AG04450 (cell line): ENCODE measurements around the gene SLC8A3. TPM values are rescaled to one million over a fixed set of nuclear protein-coding genes. Genes with fewer than 3 reads are reported as not detected.
"Not testable (repeated sequence)": the region's sequence is repeated elsewhere in the genome, so short reads cannot be mapped to it uniquely, and the experiment has no call there.

Source experiments
- CTCF ChIA-PET: fragments of 300-600, 350-600 bp; formaldehyde crosslinking; extraction: SDS; loops from one replicate; lab custom pipeline; 2022; ENCODE audit warnings: antibody characterized with exemption, inconsistent platforms; lab: Charles Lee
- POLR2A ChIA-PET: fragments of 350-600 bp; formaldehyde crosslinking; extraction: SDS; loops from one replicate; lab custom pipeline; 2021; ENCODE audit warnings: antibody characterized with exemption, inconsistent platforms; lab: Yijun Ruan, JAX
- DNase-seq: peaks from one replicate; pipeline ENCODE4 v3.0.0-alpha.2; 2011; ENCODE audit warnings: low read depth, low spot score
- H3K27ac ChIP-seq: one replicate; pipeline ENCODE4 v1.5.1; 2012; ENCODE audit warnings: low read depth, low read length, control low read depth
- H3K27me3 ChIP-seq: one replicate; pipeline ENCODE4 v1.6.0; 2012; ENCODE audit warnings: low read length; ENCODE audit not compliant: control insufficient read depth, insufficient read depth
- H3K4me3 ChIP-seq: 2 replicates; pipeline ENCODE4 v1.5.1; 2011; ENCODE audit warnings: mild to moderate bottlenecking, low read depth, low read length, control low read depth
- H3K9me3 ChIP-seq: 2 replicates; pipeline ENCODE4 v1.5.1; 2012; ENCODE audit warnings: low read length; ENCODE audit not compliant: control insufficient read depth, insufficient read depth
- CTCF ChIP-seq: IDR thresholded peaks from 2 replicates; pipeline ENCODE4 v1.5.1; 2011; ENCODE audit warnings: low read depth, low read length, control low read depth, inconsistent platforms
- polyA minus RNA-seq: library from RNA; depleted of rRNA, polyadenylated mRNA; stranded (reverse); fragments of >200 nt; gene quantifications from 2 replicates; pipeline ENCODE4 v1.2.3, GENCODE V29; 2011; rRNA and poly(A)+ RNA removed
- polyA plus RNA-seq: library from polyadenylated mRNA; depleted of rRNA; stranded (reverse); fragments of >200 nt; gene quantifications from 2 replicates; pipeline ENCODE4 v1.2.3, GENCODE V29; 2011; rRNA removed

SLC8A3 gene
- not detected in 2 replicates for polyA plus RNA-seq
- polyA minus RNA-seq, result 0.09 TPM in 1 of 2 replicates, not detected in the other

DNA sequence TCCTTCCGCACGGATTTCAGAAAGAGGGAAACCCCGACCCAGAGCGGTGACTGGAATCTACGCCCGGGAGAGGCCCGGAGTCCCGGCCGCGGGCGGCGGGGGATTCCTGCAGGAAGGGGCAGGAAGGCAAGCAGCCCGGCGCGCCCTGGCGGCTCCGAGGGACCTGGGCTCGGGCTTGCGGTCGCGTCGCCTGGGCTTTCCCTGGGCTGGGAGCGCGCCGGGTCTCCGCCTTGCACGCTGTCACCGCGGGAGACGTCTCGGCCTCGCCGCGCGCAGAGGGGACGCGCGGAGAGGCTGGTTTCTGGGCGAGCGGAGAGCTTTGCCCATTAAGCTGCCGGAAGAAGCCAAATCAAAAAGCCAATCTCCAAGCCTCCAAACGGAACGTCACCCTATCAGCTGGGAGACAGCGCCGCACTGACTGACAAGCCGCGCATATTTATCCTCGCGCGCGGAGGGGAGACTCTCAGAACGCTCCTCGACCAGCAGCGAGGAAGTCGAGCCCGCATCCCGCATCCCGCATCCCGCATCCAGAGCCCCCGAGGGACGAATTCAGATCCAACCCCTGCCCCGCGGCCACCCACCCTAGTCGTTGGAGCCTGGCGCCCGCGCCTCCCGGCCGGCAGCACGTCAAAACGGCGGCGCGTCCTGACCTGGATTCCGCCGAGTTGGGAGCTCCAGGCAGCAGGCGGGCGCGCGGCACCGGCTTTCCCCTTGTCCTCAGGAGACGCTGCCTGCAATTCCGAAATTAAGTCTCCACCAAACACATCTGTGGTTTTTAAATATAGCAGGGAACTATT lies at the start of gene SLC8A3:
TSS of gene SLC8A3 (minus strand) at position 293 of the 797 bp plus-strand sequence. CDS start 20,529 bp downstream, outside the sequence.
- Histone ChIP-seq H3K9me3 (no peaks in the 10 kb centered on the region; the same call in 1 of the 2 replicates), H3K4me3 (peak within 1 kb of the TSS; percentile 50), H3K27me3 (peaks cover 34% of the 10 kb centered on the region), H3K27ac (no peak within 1 kb of the TSS)
- DNase-seq, result no peak
- CTCF ChIA-PET, result interaction anchor here (1.0 kb wide), 1 partner anchor 101 kb away, joined by 3 read pairs; no protein-coding TSS in a partner anchor
- TF ChIP-seq CTCF, result no peak
- POLR2A ChIA-PET, result no interaction called here

DNA sequence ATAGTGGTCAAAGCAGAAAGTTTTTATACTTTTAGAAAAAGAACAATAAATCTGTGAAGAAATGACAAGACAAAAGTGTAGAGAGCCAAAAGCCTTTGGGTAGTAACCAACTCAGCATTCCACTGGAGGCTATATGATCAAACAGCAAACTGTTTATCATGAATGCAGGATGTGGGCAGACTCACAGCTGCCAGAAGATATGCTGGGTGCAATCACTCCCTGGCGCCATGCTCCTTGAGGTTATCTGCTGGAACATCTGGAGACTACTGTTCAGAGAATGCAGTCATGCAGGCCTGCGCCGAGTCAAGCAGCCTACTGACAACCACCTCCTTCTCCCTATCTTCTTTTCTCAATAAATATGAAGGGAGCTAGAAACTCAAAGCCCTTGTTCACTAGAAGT lies 49.0 kb upstream of the SLC8A3 start:
- no peak overlapping the region for H3K4me3 ChIP-seq

DNA sequence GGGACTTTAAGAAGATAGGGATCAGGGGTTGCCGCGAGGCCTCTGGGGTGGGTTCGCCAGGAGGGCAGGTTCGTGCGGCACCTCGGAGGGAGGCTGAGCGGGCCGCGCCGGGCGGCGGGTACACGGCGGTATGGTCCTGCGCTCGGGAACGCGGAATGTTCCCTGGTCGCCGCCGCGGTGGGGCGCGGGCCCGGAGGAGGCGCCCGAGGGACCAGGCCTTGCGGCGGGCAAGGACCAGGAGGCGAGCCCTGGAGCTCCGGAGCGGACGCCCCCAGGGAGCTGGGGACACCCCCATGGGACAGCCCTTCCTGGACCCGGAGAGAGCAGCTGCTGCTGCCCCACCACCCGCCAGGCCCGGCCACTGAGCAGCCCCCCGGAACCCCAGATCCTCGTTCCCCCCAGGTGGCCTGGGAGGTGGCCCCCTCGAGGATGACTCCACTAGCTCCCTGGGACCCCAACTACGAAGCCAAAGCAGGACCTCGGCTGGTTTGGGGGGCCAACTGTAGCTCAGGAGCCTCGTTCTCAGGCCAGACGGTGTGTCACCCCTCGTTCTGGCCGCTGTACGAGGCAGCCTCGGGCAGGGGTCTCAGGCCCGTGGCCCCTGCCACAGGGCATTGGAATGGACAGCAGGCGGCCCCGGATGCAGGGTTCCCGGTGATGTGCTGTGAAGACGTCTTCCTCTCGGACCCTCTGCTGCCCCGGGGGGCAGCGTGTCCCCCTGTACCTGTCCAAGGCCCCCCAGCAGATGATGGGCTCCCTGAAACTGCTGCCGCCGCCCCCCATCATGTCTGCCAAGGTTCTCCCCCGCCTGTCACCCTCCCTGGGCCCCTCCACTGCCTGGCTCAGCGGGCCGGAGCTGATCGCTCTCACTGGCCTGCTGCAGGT lies 45.6 kb upstream of the SLC8A3 start:
- ChIA-PET POLR2A (no interaction called here), CTCF (no interaction called here)
- H3K4me3 ChIP-seq, result no peak overlapping the region
- no peak overlapping the region for H3K27ac ChIP-seq
- peaks cover 6% of the 10 kb centered on the region; the same call in 1 of the 2 replicates for H3K9me3 ChIP-seq
- no peak for DNase-seq
- H3K27me3 ChIP-seq, result no peaks in the 10 kb centered on the region
- TF ChIP-seq CTCF, result no peak

More for the DNA sequence above, 49.0 kb upstream of the SLC8A3 start:
- H3K9me3 ChIP-seq, result peaks cover 6% of the 10 kb centered on the region; the same call in 1 of the 2 replicates
- no peak for TF ChIP-seq CTCF
- POLR2A ChIA-PET, result no interaction called here
- no peak overlapping the region for H3K27ac ChIP-seq
- CTCF ChIA-PET, result no interaction called here
- DNase-seq, result no peak
- H3K27me3 ChIP-seq, result no peaks in the 10 kb centered on the region

DNA sequence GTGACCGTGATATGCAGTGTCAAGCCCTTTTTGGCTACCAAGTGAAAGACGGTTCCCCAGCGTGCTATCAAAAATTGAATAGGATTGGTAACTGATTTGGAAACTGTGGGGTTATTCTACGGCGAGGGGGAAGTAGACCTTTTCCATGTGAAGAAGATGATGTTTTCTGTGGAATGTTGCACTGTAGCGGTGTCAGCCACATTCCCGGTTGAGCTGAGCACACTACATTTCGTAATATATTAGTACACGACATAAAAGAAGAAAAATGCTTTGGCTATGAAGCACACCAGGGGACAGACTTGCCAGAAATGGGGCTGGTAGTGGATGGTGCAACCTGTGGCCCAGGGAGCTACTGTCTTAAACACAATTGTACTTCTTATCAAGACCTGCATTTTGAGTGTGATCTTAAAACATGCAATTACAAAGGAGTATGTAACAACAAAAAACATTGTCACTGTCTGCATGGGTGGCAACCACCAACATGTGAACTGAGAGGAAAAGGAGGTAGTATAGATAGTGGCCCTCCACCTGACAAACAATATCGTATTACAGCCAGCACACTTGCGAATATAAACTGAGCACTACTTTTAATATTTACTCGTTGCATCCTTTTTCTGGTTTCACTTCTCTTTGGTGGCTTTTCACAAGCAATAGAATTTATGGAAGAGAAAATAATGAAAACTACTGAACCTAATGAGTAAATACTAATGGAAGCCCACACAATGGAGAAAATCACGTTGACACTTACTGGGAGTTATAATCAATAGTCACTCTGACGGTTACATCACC lies 43.2 kb upstream of the SLC8A3 start:
- DNase-seq, POLR2A ChIA-PET, H3K27ac ChIP-seq, H3K27me3 ChIP-seq, H3K9me3 ChIP-seq, CTCF ChIA-PET, H3K4me3 ChIP-seq: not testable (repeated sequence)

DNA sequence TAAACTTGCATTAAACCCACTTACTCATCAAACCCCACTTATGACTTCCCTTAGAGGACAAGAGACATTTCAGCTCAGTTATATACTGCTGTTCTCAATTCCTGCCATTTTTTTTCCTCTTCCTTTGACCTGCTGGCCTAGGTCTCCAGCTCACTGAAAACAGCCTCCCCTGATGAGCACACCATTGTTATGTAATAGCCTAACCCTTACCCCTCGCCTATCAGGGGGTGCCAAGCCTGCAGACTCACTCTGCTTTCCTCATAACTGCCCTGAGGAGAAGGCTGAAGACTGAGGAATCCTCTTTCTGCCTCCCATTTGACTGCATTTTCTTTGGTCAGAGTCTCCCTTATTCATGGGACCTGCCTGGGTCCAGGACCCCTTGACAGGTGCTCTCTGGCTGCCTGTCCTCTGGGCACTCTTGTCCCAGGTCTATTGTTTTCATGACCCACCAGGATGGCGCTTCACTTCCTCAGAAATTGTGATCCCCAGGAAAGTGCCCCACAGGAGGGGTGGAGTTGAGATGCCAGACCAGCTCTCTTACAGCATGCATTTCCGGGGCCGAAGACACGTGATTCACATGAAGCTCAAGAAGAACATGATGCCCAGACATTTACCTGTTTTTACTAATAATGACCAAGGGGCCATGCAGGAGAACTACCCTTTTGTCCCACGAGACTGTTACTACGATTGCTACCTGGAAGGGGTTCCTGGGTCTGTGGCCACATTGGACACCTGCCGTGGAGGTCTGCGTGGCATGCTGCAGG lies 41.3 kb upstream of the SLC8A3 start:
- CTCF ChIA-PET, POLR2A ChIA-PET, H3K4me3 ChIP-seq, DNase-seq, H3K27me3 ChIP-seq, H3K27ac ChIP-seq, H3K9me3 ChIP-seq: not testable (repeated sequence)
